Fibroblast of villous mesenchyme (primary cell): ENCODE data around the gene ULBP1. TPM values are rescaled to one million over a fixed set of nuclear protein-coding genes. Genes with fewer than 3 reads are reported as not detected.
"Not testable (repeated sequence)": the region's sequence is repeated elsewhere in the genome, so short reads cannot be mapped to it uniquely, and the experiment has no call there.

Experiments
- DNase-seq: peaks from one replicate; pipeline ENCODE4 v3.0.0-alpha.2; 2010; ENCODE audit warnings: low read depth
- H3K4me3 ChIP-seq: 2 replicates; pipeline ENCODE4 v1.5.1; 2011; ENCODE audit warnings: low read depth, mild to moderate bottlenecking, low read length
- total RNA-seq: library from RNA; depleted of rRNA; stranded (reverse); fragments of >200 nt; gene quantifications from 2 replicates; pipeline ENCODE4 v1.2.3, GENCODE V29; 2012
- TF ChIP-seq, protein P1 (sequence below): IDR thresholded peaks from 2 replicates; pipeline ENCODE4 v1.5.1; 2012; ENCODE audit warnings: low read depth, mild to moderate bottlenecking, low read length; ENCODE audit not compliant: insufficient read depth

Gene ULBP1, protein sequence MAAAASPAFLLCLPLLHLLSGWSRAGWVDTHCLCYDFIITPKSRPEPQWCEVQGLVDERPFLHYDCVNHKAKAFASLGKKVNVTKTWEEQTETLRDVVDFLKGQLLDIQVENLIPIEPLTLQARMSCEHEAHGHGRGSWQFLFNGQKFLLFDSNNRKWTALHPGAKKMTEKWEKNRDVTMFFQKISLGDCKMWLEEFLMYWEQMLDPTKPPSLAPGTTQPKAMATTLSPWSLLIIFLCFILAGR
- 0.43 and 1.6 TPM in 2 replicates for total RNA-seq

DNA sequence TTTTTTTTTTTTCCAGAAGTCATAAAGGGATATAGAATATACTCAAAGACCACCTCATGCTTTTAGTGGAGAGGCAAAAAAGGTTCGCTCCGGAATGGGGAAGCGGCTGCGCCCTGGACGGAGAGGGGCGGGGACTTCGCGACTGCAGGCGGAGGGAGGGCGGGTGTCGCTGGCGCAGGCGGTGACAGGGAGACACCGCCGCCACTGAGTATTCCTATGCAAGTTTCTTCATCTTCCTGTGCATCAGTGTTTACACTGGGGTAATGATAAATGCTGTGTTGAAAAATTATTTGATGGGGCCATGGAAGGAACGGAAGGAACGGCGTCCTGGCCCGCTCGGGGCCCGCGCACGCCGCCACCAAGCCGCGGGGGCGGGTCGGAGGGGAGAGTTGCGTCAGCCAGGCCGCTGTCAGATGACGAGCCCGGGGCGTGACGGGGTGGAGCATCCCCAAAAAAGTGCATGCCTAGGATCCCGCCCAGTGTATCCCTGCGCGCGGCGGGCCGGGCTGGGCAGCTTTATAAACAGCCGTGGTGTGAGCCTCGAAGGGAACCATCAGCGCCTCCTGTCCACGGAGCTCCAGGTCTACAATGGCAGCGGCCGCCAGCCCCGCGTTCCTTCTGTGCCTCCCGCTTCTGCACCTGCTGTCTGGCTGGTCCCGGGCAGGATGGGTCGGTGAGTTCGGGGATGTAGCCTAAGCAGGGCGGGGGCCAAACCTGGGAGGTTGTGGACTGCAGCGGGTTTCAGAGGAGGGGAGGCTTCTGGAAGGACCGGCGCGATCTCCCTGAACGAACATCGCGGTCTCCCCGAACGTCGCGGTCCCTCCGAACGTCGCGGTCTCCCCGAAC is at the start of gene ULBP1:
Gene ULBP1 (plus strand): TSS at position 482 of the 846 bp plus-strand sequence. CDS start 107 bp downstream, at position 589.
- DNase-seq: peak; percentile 90
- TF ChIP-seq, protein P1, sequence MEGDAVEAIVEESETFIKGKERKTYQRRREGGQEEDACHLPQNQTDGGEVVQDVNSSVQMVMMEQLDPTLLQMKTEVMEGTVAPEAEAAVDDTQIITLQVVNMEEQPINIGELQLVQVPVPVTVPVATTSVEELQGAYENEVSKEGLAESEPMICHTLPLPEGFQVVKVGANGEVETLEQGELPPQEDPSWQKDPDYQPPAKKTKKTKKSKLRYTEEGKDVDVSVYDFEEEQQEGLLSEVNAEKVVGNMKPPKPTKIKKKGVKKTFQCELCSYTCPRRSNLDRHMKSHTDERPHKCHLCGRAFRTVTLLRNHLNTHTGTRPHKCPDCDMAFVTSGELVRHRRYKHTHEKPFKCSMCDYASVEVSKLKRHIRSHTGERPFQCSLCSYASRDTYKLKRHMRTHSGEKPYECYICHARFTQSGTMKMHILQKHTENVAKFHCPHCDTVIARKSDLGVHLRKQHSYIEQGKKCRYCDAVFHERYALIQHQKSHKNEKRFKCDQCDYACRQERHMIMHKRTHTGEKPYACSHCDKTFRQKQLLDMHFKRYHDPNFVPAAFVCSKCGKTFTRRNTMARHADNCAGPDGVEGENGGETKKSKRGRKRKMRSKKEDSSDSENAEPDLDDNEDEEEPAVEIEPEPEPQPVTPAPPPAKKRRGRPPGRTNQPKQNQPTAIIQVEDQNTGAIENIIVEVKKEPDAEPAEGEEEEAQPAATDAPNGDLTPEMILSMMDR: no peak
- peak within 1 kb of the TSS; percentile 50 for H3K4me3 ChIP-seq

DNA sequence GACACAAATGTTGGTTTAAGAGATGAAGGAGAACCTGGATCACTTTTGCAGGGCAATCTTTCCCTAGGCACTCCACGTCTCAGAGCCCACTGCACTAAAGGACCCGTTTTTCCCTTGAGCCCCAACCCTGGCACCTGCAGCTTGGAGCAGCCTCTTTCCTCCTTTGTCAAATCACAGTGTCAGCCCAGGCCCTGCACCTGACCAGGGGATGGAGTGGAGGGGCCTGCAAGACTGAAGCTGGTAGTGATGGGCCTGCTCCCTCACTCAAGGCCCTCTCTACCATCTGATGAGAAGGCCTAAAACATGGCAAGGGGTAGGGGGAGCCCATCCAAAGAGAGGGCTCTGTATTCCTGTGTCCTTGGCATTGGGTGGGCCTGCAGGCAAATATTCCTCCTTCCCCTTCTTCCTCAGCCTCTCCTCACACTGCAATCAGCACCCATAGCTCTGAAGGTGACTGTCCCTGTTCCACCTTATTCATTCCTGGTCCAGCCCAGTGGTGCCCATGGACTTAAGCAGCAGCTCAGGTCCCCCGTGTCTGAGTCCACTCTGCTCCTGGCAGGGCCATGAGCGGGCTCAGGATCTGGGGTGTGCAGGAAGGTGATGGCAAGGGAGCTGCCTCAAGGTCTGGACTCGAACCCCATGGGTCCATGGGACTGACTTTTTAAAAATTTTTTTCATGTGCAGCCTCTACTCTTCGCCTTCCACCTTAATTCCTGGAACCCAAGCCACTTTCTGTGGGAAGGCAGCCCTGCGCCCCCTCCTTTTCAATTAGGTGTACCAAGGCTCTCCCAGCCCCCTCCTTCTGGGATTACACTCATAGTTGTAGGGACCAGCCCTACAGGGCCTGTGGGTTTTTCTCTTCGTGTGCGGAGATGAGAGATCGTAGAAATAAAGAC is 47.5 kb upstream of the ULBP1 start:
- TF ChIP-seq, protein P1: no peak
- H3K4me3 ChIP-seq: no peak overlapping the region
- no peak for DNase-seq

DNA sequence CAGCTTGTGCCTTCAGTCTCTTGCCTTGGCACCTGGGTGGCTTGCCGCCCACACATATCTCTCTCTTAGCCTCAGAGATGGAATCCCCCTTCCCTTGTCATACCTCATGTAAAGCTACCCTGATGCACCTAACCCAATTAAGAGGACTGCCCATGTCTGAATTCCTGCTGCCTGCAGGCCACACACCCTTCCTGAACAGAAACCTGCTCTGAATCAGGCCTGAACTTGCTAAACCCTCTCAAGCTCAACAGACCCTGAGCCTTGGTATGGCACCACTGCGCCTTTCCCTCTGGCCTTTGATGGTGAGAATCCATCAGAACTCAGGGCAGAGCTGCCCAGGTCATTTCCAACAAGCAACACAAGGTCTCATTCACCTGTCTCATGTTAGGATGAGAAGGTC is 46.1 kb upstream of the ULBP1 start:
- TF ChIP-seq, protein P1: no peak
- no peak for DNase-seq

DNA sequence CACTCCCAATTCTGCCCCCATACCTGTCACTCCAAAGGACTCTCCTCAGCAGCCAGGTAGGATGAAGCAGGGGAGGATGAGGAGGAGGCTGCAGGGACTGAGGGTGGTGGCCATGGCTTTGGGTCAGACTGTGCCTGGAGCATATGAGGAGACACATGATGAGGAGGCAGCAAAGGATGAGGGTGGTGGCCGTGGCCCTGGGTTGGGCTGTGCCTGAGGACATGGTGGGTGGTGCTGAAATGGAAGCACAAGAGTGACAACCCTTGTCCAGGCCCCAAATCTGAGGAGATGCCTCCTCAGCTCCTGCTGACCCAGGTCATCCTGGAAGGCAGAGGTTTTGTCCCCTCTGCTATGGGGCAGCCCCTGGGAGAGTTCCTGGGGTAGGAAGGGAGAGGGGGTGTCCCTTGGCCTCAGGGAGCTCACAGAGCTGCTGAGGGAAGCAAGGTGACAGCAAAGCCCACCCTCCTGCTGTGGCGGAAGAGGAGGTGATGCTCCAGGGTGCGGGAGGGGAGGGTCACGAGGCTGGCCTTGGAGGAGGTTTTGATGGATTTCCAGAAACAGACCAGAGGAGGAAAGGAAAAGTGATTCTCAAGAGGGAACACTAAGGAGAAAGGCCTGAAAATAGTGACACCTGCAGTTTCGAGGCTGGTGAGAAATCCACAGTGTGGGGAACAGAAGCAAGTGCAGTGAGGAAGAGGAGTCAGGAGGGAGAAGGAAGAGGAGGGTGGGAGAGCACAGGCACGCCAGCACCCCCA is 45.4 kb upstream of the ULBP1 start:
- H3K4me3 ChIP-seq: no peak overlapping the region
- TF ChIP-seq, protein P1: no peak
- DNase-seq: no peak

More for the DNA sequence above, 46.1 kb upstream of the ULBP1 start:
- no peak overlapping the region for H3K4me3 ChIP-seq

DNA sequence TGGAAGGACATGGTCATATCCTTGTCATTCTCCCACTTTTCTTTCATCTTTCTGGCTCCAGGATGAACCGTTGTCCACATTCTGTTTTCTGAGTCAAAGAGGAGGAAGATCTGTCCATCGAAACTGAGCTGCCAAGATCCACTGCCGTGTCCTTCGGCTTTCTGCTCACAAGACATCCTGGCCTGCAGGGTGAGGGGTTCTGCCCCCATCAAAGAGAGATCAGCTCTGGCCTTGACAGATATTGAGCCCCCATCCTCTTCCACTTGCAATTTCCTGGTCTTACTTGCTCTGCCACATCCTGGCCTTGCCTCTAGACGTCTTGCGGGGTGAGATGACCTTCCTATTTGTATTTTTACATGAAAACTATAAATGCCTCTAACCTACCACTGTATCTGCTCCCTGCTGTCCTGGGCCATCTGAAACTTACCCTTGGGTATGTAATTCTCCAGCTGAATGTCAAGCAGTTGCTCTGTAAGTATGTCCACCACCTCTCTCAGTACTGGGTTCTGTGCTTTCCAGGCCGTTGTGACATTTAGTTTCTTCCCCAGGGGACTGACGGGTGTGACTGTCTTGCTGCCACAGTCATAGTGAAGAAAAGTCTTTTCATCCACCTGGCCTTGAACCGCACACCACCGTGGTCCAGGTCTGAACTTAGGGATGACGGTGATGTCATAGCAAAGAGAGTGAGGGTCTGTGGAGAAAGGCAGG is 44.5 kb upstream of the ULBP1 start:
- not testable (repeated sequence) for DNase-seq, H3K4me3 ChIP-seq

DNA sequence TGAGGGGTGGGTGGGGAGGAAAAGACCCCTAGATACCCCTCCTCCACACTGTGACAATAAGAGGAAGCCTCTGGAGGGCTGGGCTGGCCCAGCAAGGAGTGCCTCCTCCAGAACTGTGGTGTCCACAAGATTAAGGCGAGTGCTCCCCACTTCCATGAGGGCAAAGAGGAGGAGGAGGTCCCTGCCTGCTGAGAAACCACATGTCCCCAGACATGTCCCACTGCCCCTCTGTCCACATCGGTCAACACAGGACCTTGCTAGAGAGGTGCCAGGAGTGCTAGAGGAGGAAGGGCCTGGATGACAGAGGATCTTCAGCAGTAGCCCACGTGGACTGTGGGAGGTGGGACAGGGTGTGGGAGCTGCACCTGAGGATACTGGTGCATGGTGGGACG is 43.9 kb upstream of the ULBP1 start:
- no peak for DNase-seq
- TF ChIP-seq, protein P1: no peak
- H3K4me3 ChIP-seq: no peak overlapping the region
